GM18502 (cell line): ENCODE data around the gene TMEM141.

ENCODE experiments used
- ATAC-seq: cut with Tn5 transposase; IDR thresholded peaks from one replicate; pipeline ENCODE4 v1.9.1; 2021; ENCODE audit warnings: mild to moderate bottlenecking; ENCODE audit not compliant: unreplicated experiment, poor library complexity

TMEM141 gene

GRCh38 chr9:136842380-136842948 is 51.3 kb downstream of the TMEM141 start, which contains the start of gene AJM1:
Gene AJM1 (plus strand): TSS chr9:136842478. CDS start chr9:136844415, 1,937 bp downstream.
- ATAC-seq, result peak; percentile 67
